Stimulated activated CD4-positive, alpha-beta T cell treated with anti-CD3 and anti-CD28 coated beads, TNF-alpha, amount 100 ng/mL, for 24 hours (primary cell): Measurements from ENCODE around the gene RBM39.
"Not testable (repeated sequence)": the region's sequence is repeated elsewhere in the genome, so short reads cannot be mapped to it uniquely, and the experiment has no call there.

Source experiments
- DNase-seq, 3 experiments: peaks; one replicate each; pipeline ENCODE4 v3.0.0-alpha.2; 2020; ENCODE audit warnings: low read depth in 3 of 3

Gene RBM39

DNA sequence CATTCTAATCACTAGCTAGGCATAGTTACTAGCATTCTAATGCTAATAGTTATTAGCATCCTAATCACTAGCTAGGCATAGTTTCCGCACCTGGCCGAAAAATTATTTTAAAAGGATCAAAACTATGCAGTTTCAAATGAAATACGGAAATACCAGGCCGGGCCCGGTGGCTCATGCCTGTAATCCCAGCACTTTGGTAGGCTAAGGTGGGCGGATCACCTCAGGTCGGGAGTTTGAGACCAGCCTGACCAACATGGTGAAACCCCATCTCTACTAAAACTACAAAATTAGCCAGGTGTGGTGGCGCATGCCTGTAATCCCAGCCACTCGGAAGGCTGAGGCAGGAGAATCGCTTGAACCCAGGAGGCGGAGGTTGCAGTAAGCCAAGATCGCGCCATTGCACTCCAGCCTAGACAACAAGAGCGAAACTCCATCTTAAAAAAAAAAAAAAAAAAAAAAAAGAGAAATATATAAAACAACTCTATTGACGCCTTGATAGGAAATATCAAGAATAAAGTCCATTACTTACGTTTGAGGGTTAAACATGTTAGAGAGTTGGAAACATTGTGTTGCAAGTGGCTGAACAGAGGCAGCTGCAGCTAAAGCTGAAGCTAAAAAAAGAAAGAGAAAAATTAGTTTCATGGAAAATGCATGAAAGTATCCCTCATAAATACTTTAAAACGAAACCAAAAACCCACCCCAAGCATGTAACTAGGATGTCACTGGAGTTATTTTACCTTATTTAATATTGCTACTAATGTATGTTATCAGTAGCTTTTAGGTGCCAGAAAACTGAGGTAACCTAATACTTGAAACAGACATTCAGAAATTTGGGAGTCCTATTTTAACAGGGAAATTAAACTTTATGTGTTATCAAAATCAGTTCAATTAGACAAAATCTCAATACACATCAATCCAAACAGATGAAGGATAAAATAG, 35.2 kb downstream of the RBM39 start:
- DNase-seq, result not testable (repeated sequence)

DNA sequence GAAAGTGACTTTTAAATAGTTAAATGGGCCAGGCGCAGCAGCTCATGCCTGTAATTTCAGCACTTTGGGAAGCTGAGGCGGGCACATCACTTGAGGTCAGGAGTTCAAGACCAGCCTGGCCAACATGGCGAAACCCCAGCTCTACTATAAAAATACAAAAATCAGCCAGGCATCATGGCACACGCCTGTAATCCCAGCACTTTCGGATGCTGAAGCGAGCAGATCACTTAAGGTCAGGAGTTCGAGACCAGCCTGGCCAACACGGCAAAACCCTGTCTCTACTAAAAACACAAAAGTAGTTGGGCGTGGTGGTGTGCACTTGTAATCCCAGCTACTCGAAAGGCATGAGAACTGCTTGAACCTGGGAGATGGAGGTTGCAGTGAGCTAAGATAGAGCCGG, 36.2 kb downstream of the RBM39 start:
- DNase-seq, result not testable (repeated sequence)

DNA sequence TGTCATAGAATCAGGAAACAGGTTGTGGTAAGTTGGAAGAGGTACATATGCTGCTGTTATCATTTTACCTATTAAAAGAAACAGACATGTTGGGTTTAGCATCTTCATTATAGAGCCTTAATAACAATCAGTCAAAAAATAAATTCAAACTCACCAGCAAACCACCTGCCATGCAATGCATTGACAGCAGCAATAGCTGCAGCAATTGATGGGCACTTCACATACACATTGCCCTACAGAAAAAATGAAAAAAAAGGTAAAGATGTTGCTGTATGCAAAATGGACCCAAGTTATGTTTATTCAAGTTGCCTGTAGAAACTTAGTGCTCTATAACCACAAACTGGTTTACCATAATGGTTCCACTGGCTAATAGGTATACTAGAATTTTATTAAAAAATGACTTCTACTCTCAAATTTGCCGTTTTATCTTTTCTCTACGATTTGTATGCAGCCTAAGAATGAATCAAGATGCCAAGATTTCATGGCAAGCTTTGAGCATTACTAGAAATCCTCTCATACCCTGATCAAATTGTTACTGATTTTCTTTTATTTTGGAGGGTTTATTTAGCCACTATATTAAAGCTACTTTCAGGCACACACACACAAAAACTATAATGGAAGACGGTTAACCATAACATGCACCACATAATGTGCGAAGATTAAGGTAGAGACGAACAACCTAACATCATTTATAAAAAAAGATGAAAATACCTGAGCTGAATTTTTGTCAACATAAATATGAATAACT, 37.4 kb downstream of the RBM39 start:
- no peak for DNase-seq

DNA sequence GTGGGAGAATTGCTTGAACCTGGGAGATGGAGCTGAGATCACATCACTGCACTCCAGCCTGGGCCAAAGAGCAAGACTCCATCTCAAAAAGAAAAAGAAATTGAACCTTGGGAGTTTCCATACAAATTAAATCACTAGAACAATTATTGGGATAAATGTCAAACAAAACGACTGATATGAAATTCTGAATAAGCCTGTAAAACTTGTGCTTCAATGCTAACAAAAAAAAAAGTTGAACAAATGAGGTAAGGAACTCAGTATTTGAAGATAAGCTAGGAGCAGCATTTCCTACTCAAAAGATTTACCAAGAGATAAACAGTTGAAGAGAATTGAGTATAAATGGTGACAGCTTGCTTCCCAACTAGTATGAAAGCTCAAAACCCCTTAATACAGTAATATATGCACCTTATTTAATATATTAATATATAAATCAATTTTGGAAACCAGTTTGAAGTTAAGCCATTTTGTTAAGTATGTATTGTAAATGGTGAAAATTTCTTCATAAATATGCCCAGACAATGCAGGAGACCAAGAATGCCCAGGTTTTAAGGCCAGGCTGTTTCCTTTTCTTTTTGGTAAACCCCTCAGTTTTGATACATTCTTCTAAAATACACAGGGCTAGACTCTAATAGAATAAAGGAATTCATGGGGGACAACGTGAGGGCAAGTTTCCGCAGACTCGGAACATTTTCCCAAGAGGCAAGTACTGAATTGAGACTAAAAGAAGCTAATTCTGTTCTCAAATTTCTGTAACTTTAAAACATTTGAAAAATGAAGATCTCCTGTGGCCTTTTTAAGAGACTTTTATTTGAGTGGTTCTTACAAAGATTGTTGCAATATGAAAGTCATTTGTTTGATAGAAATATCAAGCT, 39.0 kb downstream of the RBM39 start:
- DNase-seq, result no peak

DNA sequence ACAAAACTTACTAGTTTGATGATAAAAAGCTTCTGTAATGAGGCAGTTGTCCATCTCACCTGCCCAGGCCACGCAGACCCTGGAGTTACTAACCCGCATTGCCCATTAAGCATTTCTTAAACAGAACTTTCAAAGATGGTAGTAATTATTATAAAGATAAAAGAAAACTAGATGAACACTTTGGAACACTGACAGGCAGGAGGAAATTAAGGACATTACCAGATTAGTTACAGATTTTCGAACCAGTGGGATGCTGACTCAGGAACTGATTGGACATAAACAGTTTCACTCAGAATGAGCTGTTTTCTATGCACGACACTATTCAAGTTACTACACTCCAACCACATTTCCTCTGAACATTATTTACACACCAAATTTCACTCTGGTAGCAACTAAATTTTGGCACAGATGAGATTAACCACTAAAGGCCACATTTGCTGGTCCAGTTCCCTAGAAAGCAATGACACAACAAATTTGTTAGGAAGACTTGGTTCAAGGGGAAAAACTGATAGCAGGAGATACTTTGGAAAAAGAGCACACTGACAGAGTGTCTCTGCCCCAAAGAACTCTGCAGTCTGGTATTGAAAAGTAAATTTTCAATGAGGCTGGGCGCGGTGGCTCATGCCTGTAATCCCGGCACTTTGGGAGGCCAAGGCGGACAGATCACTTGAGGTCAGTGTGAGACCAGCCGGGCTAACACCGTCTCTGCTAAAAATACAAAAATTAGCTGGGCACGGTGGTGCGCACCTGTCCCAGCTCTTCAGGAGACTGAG, 39.8 kb downstream of the RBM39 start:
- no peak for DNase-seq

DNA sequence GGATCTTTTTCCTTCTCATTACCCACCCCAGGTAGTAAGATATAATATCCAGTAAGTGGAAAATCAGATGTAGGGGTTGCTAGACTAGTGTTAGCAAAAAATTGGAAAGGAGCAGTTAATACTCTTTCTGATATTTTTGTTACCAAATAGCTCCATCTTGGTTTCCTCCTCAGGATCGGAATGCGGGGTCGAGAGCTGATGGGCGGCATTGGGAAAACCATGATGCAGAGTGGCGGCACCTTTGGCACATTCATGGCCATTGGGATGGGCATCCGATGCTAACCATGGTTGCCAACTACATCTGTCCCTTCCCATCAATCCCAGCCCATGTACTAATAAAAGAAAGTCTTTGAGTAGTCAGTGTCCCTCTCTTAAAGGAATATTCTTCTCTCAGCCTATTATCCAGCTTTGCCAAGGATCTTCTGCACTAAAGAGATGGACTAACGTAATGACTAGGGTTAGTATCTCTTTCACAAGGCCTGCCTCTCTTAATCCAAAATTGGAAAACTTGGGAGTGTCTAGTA, 41.4 kb downstream of the RBM39 start:
- DNase-seq, result no peak

DNA sequence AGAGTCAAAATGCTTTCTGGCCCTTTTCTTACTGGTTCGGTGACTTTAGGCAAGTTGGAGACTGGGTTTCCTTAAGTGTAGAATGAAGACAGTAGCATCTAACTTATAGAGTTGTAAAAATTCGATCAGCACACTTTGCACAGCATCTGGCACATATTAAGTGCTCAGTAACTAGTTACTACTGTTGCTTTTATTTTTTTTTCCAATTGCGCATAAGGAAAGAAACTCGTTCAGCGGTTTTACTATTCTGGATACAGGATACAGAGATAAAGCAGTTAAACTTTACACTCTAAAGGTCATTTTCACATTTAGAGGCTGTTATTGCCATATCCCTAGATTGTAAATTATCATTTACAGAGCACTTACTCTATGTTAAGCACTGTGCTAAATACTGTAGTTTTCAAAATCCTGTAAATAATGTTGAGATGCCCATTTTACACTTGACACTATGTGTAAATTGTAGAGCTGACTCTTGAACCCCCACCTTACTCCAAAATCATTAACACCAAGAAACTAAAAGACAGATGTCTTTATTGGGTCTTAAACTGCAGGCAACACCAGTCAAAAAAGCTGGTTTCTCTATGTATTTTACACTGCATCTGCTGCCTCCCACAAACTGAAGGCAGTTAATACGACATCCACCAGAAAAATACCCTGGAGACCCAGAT, 42.0 kb downstream of the RBM39 start:
- DNase-seq, result no peak

DNA sequence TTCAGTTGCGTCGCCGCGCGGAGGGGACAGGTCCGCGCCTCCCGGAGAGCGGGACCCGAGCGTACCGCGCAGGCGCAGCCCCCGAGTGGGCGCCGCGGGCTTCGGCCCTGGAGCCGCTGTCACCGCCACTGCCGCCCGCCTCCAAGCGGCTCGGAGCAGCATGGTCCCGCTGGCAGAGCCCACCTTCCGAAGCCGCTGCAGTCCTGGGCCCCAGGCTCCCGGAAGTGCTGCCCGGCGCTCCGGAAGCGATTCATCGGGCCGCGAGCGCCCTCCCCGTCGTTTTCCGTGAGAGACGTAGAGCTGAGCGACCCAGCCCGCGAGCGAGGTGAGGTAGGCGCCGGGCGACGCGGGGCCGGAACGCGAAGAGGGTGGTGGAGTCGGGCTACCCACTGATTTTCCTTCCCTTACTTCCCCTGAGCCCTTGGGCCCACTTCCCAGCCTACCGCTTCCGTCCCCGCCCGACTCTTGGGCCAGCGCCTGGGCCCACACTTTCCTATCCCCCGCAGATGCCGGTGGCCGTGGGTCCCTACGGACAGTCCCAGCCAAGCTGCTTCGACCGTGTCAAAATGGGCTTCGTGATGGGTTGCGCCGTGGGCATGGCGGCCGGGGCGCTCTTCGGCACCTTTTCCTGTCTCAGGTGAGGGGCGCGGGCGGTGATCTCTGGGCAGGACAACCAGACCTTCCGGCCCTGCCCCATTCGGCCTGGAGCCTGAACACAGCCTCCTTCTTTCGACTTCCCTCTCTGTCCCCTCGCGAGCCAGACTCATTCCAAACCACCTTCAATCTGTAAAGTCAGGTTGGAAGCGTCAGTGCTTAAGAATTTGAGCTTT, 42.7 kb downstream of the RBM39 start, which contains the start of the genes NFS1 and ROMO1:
Gene NFS1 (minus strand): TSS at position 226 of the 830 bp plus-strand sequence. CDS start 64 bp downstream, at position 162.
Gene ROMO1 (plus strand): TSS at position 279 of the 830 bp plus-strand sequence. CDS start 228 bp downstream, at position 507.
- peak; percentile 78 to 84 (median 80) for DNase-seq

DNA sequence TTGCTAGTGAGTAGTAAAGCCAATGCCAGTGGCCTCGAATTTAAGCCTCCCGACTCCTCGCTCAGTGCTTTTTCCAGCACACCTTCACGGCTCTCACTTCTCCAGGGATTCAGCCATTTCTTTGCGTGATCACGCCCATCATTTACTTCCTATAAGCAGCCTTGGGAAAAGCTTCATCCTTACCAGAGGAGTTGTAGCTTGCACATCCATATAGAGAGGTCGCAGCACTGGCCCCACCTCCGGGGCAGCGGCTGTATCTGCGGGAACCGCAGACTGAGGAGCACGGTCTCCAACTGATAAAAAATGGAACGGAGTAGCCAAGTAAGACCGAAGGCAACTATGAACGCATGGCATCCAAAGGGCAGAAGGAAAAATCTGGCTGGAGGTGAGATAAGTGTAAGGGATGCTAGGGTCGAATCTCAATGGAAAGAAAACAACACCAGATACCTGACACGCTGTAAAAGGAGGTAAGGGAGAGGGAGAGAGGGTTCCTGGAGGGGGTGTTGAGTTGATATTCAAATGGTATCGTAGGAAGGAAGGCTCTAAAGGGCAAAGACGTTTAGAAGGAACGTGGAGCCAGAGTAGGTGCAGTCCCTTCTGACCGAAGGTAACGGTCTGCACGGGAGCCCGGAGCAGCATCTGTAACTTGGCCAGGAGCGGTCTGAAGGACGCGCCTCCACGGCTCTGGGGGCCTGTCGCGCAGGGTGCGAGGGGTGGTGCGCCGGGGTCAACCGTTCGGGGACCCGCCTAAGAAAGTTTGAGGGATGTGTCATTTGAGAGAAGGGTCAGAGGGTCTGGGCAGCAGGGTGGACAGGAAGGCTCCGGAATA, 43.5 kb downstream of the RBM39 start:
- DNase-seq, result no peak

DNA sequence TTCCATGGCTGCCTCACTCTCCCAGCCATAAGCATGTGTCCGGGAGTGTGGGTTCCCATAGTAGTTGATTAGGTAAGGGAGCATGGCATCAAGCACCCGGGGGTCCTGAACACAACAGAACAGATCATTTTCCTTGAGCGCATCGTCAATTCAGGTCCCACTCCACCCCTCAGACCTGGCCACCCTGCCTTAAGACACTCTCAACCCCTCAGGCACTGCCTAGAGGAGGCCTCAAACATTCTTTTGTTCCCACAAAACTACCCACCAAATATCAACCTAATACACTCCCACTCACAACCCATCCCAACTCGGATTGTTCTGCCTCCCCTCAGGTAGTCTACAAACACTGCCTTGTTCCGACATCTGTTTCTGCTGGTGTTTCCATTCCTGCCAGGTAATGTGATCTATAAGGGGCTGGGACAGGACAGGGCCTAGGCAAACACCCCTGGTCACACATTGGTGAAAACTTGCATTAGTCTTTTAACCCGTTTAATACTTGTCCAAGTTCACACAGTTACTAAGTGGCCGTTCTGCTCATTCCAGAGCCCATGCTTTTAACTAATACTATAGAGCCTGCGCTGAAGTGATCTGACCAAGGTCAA, 44.3 kb downstream of the RBM39 start:
- DNase-seq, result no peak

DNA sequence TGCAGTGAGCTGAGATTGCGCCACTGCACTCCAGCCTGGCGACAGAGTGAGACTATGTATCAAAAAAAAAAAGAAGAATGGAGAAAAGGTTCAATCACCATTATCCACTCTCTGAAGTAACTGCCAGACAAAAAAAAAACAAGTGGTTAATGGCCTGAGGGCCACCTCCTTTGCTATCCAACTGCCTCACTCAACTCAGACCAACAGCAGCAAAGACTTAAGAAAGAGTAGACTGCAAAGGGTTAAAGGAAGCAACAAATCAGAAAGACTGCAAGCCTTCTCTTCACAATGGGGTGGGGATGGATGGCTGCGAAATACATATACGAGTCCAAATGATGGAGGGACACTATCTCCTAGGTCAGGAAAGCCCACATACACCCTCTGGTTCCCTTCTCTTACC, 46.1 kb downstream of the RBM39 start:
- no peak for DNase-seq

DNA sequence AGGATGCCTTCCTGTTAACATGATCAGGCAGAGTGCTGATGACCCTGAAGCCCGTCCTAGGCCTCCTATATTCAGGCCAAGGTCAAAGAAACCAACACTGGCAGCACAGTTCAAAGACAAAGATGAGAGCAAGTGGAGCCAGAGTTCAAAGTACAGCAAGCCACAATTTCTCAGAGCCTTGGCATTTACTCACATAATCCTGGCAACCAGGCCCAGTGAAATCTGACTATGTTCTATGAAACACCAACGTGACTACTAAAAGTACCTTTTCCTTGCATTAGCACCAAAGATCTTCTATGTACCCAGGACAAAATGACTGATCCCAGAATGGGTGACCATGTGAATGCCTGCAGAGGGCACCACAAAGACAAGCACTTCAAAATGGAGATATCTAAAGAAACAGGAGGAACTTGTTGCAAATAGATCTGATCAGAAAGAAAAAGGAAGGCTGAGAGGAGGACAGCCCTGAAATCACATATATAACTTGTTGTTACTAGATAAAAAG, 46.8 kb downstream of the RBM39 start:
- no peak for DNase-seq

DNA sequence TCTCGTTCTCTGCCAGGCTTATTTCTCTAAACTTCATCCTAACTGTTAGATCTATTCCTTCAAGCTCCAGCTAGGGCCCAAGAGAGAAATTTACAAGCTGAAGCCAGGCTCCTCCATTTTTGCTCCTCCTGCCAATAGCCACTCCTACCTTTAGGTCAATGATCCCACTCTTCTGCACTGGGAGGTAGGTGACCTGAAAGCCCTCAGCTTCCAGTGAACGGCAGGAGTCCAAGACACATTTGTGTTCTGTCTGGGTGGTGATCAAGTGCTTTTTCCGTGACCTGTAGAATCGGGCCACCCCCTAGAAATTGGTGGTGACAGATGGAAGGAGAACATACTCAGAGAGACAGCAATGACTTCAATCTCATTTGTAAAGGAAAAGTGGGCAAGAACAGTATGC, 51.8 kb downstream of the RBM39 start:
- no peak for DNase-seq

DNA sequence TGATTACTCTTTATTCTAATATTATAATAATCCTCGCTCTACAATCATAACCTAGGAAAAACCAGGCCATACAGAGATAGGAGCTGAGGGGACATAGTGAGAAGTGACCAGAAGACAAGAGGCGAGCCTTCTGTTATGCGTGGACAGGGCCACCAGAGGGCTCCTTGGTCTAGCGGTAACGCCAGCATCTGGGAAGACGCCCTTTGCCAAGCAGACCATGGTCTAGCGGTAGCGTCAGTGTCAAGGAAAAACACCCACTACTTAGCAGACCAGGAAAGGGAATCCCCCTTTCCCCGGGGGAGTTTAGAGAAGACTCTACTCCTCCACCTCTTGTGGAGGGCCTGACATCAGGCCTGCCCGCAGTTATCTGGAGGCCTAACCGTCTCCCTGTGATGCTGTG, 55.2 kb downstream of the RBM39 start:
- DNase-seq, result not testable (repeated sequence)

DNA sequence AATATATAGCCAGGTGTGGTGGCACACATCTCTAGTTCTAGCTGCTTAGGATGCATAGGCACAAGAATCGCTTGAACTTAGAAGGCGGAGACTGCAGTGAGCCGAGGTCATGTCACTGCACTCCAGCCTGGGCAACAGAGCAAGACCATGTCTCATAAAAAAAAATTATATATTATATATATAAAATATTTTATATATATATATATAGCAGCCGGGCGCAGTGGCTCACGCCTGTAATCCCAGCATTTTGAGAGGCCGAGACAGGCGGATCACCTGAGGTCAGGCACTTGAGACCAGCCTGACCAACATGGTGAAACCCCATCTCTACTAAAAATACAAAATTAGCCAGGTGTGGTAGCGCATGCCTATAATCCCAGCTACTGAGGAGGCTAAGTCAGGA, 56.7 kb downstream of the RBM39 start:
- DNase-seq, result not testable (repeated sequence)

DNA sequence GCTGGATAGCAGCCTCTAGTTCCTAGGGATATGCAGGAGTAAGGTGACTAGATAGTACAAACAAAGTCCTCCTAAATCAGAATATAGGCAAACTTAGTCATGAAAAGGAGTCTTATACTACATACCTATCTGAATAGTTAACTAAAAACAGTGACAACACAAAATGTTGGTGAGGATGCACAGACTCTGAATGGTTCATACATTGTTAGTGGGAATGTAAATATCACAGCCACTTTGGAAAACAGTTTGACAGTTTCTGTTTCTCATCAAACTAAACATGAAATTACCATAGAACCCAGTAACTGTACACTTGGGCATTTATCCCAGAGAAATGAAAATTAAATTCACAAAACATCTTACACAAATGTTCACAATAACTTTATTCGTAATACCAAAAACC, 60.1 kb downstream of the RBM39 start:
- no peak for DNase-seq

DNA sequence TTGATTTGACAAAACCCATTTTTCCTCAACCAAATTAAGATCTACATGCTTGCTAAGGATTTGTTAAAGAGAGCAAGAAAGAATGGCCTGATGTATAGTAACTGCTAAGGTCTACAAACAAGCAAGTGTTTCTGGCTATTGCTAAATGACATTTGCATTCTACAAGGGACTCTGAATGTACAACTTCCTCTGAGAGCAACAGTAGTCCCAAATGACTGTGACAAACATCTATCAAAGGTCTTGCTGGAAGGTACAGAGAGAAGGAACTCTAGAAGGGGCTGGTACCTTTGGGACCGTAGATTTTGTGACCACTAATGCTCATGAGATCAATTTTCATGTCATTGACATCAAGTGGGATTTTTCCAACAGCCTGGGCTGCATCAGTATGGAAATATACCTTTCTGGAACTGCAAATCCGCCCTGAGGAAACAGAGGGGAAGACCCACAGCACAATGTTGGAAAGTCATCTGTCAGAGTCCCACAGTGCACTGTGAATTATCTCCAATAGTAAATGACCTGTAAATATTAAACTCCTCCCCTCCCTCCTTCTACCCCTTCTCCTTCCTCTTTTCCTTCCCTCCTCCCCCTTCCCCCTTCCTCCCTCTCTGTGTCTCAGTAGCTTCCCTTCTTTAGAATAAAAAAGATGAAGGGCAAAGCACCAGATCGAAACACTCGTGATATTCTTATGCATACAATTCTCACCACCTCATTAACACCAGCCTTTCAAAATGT, 61.4 kb downstream of the RBM39 start:
- DNase-seq, result no peak
